HG03175 (cell line): ENCODE data around the gene REEP3.
A peak's percentile ranks its signal among the peaks of the same experiment; 100 is the strongest.

Experiments
- ATAC-seq: cut with Tn5 transposase; IDR thresholded peaks from one replicate; pipeline ENCODE4 v1.9.1; 2021; ENCODE audit warnings: mild to moderate bottlenecking, moderate library complexity; ENCODE audit not compliant: unreplicated experiment

Gene REEP3

DNA sequence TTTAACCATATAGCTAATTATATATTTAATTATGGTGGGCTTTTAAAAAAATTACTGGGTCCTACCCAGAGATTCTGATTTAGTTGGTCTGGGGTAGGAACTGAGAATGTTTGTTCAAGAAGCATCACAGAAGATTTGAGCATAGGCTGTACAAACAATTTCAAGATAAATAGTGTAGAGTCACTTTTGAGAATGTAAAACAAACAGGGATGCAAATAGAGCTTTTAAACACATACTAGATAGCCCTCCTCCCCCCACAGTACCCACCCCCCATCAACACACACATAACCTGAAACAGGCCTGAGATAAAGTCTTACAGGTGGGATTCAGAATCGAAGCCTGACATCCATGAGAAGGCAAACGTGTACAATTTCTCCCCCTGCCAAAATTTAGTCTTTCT, 15.6 kb upstream of the REEP3 start:
- ATAC-seq = no peak

GRCh38 chr10:63506554-63506953, 14.6 kb upstream of the REEP3 start:
- no peak for ATAC-seq

DNA sequence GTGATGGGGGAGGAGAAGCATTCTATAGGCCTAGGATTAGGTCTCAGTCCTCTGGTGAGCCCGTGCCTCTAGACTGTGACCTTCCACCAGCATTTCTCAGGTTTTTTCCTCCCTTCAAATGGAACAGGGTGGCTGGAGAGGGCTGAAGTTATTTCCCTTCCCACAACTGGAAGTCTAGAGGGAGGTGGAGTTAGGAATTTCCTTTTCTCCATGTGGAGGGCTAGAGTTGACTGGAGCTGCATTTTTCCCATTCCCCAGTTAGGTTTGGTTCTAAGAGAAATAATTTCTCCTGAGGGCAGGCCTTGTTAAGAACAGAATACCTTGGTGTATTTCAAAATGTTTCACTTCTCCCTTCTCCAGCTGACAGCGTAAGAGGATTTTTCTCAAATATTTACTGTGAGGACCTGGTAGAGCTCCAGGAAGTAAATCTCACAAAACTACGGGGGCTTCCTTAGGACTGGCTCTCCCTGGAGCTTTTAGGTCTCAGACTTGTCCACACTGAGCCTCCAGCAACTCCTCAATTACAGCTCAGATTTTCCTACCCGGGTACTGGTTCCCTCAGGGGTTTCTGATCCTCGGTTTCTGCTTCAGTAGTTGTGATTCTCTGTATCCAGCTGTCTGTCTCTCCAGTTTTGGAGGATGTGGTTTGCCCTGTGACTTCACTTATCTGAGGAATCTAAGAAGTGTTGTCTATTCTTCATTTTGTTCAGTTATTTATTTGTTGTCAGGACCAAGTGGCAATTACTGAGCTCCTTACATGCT, 6.0 kb upstream of the REEP3 start:
- no peak for ATAC-seq

- no peak for ATAC-seq
Measured at GRCh38 chr10:63516207-63516606, 5.0 kb upstream of the REEP3 start.

DNA sequence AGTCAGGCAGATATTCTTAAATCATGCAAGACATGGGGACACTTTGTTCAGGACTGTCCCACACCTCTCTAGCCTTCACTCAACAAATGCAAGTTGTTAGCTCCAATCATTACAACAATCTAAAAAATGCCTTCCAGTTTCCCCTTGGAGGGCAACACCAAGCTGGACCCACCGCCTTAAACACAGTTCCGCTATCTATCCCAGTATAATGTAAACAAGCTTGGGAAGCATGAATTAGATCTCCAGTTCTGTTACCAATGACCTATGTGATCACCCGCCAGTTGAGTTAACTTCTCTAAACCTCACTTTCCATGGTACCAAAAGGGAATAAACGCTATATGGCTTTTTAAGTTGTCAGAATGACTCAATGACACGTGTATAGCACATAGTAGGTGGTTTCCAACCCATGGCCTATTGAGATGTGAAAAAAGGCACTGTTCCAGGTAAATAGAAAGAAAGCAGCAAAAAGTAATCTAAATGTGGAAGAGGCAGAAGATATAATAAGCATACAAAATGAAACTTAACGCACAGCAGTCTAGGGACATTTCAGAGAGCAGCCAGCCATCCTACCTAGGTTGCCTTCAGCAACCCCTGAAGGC, 2.4 kb upstream of the REEP3 start:
- ATAC-seq = no peak

DNA sequence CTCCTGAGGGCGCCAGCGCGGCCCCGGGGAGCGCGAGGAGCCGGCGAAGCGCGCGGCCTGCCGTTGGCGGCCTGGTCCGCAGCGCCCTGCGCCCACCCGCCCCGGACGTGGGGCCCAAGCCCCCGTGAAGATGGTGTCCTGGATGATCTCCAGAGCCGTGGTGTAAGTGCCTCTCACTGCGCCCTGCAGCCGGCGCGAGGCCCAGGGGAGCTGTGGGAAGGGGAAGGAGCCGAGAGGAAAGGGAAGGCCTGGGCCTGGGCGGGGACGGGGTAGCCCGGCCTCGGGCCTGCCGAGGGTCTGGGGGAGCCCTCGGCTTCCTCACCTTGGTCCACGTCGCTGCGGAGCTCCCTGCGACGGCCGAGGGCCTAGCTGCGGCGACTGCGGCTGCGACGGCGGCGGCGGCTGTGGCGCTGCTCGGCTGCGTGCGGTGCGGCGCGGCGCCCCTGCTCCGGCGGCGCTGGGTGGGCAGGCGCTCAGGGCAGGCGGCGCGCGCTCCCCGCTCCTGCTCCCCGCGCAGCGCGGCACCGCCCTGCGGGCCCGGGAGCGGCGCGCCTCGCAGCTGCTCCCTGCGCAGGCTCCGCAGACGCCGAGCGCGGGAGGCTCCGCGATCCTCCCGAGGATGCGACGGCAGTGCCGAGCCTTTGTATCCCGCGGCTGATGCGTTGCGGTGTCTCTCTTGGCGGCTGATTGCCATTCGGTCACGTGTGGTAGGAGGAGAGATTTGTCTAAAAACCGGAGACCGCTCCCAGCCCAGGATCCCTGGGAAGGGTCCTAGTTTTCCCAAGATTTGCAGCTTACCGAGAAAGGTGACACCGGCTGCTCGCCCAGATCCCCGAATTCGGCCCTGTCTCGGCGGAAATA, 445 bp downstream of the REEP3 start:
- peak; percentile 67 for ATAC-seq

GRCh38 chr10:63522277-63522687, 1.1 kb downstream of the REEP3 start:
- no peak for ATAC-seq

DNA sequence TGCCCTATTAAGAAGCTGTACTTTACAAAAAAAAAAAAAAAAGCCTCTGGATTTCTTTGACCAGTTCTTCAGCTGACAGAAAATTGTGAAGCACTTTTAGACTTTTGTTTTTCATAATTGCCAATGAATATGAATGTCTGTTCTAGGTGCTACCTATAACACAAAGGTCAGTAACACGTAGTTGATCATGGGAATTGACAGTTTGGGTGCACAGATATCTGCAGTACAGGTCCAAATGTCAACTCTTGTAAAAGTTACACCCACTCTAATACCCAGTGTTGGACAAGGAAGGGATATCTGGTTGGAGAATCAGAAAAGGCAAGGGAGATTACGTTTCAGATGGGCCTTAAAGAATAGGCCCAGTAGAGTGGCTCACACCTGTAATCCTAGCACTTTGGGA, 1.8 kb downstream of the REEP3 start:
- no peak for ATAC-seq

DNA sequence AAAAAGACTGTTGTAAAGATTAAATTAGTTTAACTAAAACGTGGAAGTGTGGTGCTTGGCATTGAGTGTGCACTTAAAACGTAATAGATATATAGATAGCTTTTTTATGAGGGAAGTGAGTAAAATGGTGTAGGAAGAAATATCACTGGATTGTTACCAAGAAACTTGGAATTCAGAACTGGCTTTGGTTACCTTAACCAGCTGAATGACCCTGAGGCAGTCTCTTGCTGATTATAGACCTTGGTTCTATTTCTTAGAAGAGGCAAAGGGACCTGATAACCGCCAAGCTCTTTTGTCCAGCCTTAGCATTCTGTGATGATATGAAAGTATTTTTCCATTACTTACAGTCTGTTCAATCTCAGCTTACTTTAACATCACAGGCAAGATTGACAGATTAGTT, 3.8 kb downstream of the REEP3 start:
- no peak for ATAC-seq

DNA sequence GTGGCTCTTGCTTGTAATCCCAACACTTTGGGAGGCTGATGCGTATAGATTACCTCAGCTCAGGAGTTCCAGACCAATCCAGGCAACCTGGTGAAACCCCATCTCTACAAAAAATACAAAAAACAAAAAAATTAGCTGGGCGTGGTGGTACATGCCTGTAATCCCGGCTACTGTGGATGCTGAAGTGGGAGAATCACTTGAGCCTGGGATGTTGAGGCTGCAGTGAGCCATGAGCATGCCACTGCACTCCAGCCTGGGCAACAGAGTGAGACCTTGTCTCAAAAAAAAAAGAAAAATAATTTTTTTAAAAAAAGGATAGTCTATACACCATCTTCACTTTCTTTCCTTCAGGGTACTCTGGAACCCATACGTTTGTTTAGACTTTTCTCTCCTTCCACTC, 6.2 kb downstream of the REEP3 start:
- ATAC-seq = no peak

- ATAC-seq = no peak
Measured at GRCh38 chr10:63528084-63528744, 7.0 kb downstream of the REEP3 start.

- ATAC-seq = no peak
Measured at GRCh38 chr10:63530409-63530808, 9.2 kb downstream of the REEP3 start.

GRCh38 chr10:63534723-63535122, 13.5 kb downstream of the REEP3 start:
- ATAC-seq = no peak

DNA sequence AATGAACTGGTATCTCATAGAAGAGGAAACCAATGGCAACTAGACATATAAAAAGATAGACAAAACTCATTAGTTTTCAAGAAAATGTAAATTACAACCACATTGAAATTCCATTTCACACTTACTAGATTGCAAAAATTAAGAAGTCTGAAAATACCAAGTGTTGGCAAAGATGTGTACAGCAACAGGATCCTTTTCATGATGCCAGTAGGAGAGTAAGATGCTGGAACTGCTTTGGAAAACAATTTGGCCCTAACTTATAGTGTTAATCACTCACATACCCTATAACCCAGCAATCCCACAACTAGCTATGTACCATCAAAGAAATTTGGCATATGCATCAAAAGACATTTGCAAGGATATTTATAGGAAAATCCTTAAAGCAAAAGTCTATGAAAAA, 15.5 kb downstream of the REEP3 start:
- ATAC-seq = no peak

- no peak for ATAC-seq
Measured at GRCh38 chr10:63537536-63537935, 16.3 kb downstream of the REEP3 start.

- ATAC-seq = no peak
Measured at GRCh38 chr10:63539377-63539776, 18.2 kb downstream of the REEP3 start.

- no peak for ATAC-seq
Measured at GRCh38 chr10:63539994-63540393, 18.8 kb downstream of the REEP3 start.

GRCh38 chr10:63542835-63543575, 21.8 kb downstream of the REEP3 start:
- ATAC-seq = no peak

DNA sequence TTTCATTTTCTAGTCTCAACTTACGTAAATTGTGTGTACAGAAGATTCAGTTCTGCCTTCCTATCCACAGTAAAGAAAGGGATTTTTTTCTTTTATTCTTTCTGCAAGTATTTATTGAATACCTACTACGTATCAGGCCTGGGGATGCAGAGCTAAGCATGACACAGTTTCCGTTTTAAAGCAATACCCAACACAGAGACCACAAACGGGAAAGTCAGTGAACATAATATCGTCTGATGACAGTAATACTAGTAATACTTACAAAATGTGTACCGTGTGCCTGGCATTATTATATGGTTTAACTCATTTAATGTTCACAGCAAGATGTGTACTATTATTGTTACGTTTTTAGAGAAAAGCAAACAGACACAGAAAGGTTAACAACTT, 22.4 kb downstream of the REEP3 start:
- no peak for ATAC-seq

GRCh38 chr10:63544418-63544817, 23.2 kb downstream of the REEP3 start:
- no peak for ATAC-seq
